HepG2 (cell line): Measurements from ENCODE around the gene ERLEC1. TPM values are rescaled to one million over a fixed set of nuclear protein-coding genes. Genes with fewer than 3 reads are reported as not detected.

Experiments
- ARID2 ChIP-seq: sonication (generic); formaldehyde crosslinking; IDR thresholded peaks from 2 replicates; pipeline ENCODE4 v1.8.1; 2022; ENCODE audit warnings: mild to moderate bottlenecking, missing genetic modification reagents, borderline replicate concordance
- HDAC2 ChIP-seq: sonication (generic); formaldehyde crosslinking; IDR thresholded peaks from 2 replicates; pipeline ENCODE4 v1.4.0; 2020; ENCODE audit warnings: missing genetic modification reagents
- IRX3 ChIP-seq: sonication (generic); formaldehyde crosslinking; IDR thresholded peaks from 2 replicates; pipeline ENCODE4 v1.8.1; 2023; ENCODE audit warnings: mild to moderate bottlenecking, low read depth, missing genetic modification reagents, borderline replicate concordance
- KLF13 ChIP-seq: sonication (generic); formaldehyde crosslinking; IDR thresholded peaks from 2 replicates; pipeline ENCODE4 v1.4.0; 2020; ENCODE audit warnings: mild to moderate bottlenecking, missing genetic modification reagents
- RORA ChIP-seq: sonication (generic); formaldehyde crosslinking; IDR thresholded peaks from 2 replicates; pipeline ENCODE4 v1.5.0; 2020; ENCODE audit warnings: mild to moderate bottlenecking, missing genetic modification reagents, moderate library complexity
- SP4 ChIP-seq: sonication (generic); formaldehyde crosslinking; IDR thresholded peaks from 2 replicates; pipeline ENCODE4 v1.8.1; 2023; ENCODE audit warnings: mild to moderate bottlenecking, missing genetic modification reagents
- STAG1 ChIP-seq: sonication (generic); formaldehyde crosslinking; IDR thresholded peaks from 2 replicates; pipeline ENCODE4 v1.4.0; 2020; ENCODE audit warnings: missing genetic modification reagents
- TARDBP ChIP-seq: sonication (generic); formaldehyde crosslinking; IDR thresholded peaks from 2 replicates; pipeline ENCODE4 v1.8.0; 2022; ENCODE audit warnings: mild to moderate bottlenecking, missing genetic modification reagents
- TP53 ChIP-seq: sonication (generic); formaldehyde crosslinking; conservative IDR thresholded peaks from 2 replicates; pipeline ENCODE4 v1.4.0; 2020; ENCODE audit warnings: missing genetic modification reagents
- ZBTB10 ChIP-seq: sonication (generic); formaldehyde crosslinking; IDR thresholded peaks from 2 replicates; pipeline ENCODE4 v1.4.0; 2020; ENCODE audit warnings: missing genetic modification reagents, borderline replicate concordance
- ZFP41 ChIP-seq: sonication (generic); formaldehyde crosslinking; IDR thresholded peaks from 2 replicates; pipeline ENCODE4 v1.4.0; 2020; ENCODE audit warnings: mild to moderate bottlenecking, missing genetic modification reagents, borderline replicate concordance
- ZMYM3 ChIP-seq: sonication (generic); formaldehyde crosslinking; IDR thresholded peaks from 2 replicates; pipeline ENCODE4 v1.5.1; 2020; ENCODE audit warnings: mild to moderate bottlenecking, missing genetic modification reagents
- ZNF333 ChIP-seq: sonication (generic); formaldehyde crosslinking; IDR thresholded peaks from 2 replicates; pipeline ENCODE4 v1.4.0; 2020; ENCODE audit warnings: mild to moderate bottlenecking, missing genetic modification reagents, borderline replicate concordance
- ZNF407 ChIP-seq: sonication (generic); formaldehyde crosslinking; IDR thresholded peaks from one replicate; pipeline ENCODE4 v1.5.1; 2020; ENCODE audit warnings: mild to moderate bottlenecking, missing genetic modification reagents; ENCODE audit errors: not compliant biosample characterization
- ZNF790 ChIP-seq: sonication (generic); formaldehyde crosslinking; IDR thresholded peaks from 2 replicates; pipeline ENCODE4 v1.8.0; 2022; ENCODE audit warnings: missing genetic modification reagents, mild to moderate bottlenecking, borderline replicate concordance
- polyA plus RNA-seq, 8 experiments: library from polyadenylated mRNA; depleted of rRNA in 3 of 8; stranded (reverse) in 7 of 8; unstranded in 1 of 8; fragments of >200 nt; fragmentation: Illumina TruSeq in 4 of 8; extraction: Trizol in 4 of 8; gene quantifications; 2 replicates each; pipeline versions ENCODE4 v1.2.1 to v1.2.3, GENCODE V29; 2011 to 2016; ENCODE audit warnings: low read depth in 4 of 8, missing spikeins in 1 of 8, mixed read lengths in 1 of 8; ENCODE audit not compliant: insufficient read depth in 1 of 8
- total RNA-seq, 5 experiments: library from RNA; depleted of rRNA; stranded (reverse); fragments of >200 nt; fragmentation: Illumina TruSeq; extraction: Trizol; gene quantifications; 2 replicates each; pipeline ENCODE4 v1.2.3, GENCODE V29; 2016; ENCODE audit warnings: low read depth in 1 of 5
- TF ChIP-seq, protein P1 (sequence below): sonication (generic); formaldehyde crosslinking; IDR thresholded peaks from 2 replicates; pipeline ENCODE4 v1.9.0; 2021; ENCODE audit warnings: missing genetic modification reagents, mild to moderate bottlenecking, borderline replicate concordance

The ERLEC1 gene
- total and polyA plus RNA-seq, 2 of the 13 experiments (the other 11 are each of a cell fraction or from before 2014, with no cell fraction given), result 87.3 to 88.4 TPM

GRCh38 chr2:53786705-53787613 lies at the start of gene ERLEC1, which contains the start of gene ASB3 (continued):
- TF ChIP-seq, protein P1, sequence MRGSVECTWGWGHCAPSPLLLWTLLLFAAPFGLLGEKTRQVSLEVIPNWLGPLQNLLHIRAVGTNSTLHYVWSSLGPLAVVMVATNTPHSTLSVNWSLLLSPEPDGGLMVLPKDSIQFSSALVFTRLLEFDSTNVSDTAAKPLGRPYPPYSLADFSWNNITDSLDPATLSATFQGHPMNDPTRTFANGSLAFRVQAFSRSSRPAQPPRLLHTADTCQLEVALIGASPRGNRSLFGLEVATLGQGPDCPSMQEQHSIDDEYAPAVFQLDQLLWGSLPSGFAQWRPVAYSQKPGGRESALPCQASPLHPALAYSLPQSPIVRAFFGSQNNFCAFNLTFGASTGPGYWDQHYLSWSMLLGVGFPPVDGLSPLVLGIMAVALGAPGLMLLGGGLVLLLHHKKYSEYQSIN (CRISPR knock-in tag), result no peak
- TF ChIP-seq TARDBP (CRISPR knock-in tag) (peak; percentile 100), ZNF333 (peak; percentile 95), STAG1 (0 out of 2 replicates have a peak, but pooled peaks have one; percentile 19), ZFP41 (CRISPR knock-in tag) (no peak), ZNF790 (peak; percentile 70; the same call in 1 of the 2 replicates), SP4 (peak; percentile 64; the same call in 1 of the 2 replicates), RORA (CRISPR knock-in tag) (no peak), TP53 (CRISPR knock-in tag) (peak; percentile 89; the same call in 1 of the 2 replicates), IRX3 (CRISPR knock-in tag) (peak; percentile 80; the same call in 1 of the 2 replicates), ZNF407 (CRISPR knock-in tag) (peak; percentile 98), HDAC2 (CRISPR knock-in tag) (peak; percentile 97), ZBTB10 (CRISPR knock-in tag) (0 out of 2 replicates have a peak, but pooled peaks have one; percentile 82), ZMYM3 (CRISPR knock-in tag) (peak; percentile 91), KLF13 (CRISPR knock-in tag) (no peak), ARID2 (CRISPR knock-in tag) (peak; percentile 98)
